Ishikawa (cell line): ENCODE results near the gene STAG3.

Source experiments
- CEBPB ChIP-seq: IDR thresholded peaks from 2 replicates; pipeline ENCODE4 v1.6.1; 2012
- CREB1 ChIP-seq: IDR thresholded peaks from 2 replicates; pipeline ENCODE4 v1.6.1; 2012; ENCODE audit warnings: low read depth
- EGR1 ChIP-seq: IDR thresholded peaks from 2 replicates; pipeline ENCODE4 v1.6.1; 2012
- EP300 ChIP-seq: IDR thresholded peaks from 2 replicates; pipeline ENCODE4 v1.6.1; 2012; ENCODE audit warnings: borderline replicate concordance
- FOXM1 ChIP-seq: IDR thresholded peaks from 2 replicates; pipeline ENCODE4 v1.6.1; 2012; ENCODE audit warnings: low read depth, borderline replicate concordance
- NFIC ChIP-seq: IDR thresholded peaks from 2 replicates; pipeline ENCODE4 v1.6.1; 2012
- RAD21 ChIP-seq: IDR thresholded peaks from 2 replicates; pipeline ENCODE4 v1.6.1; 2012; ENCODE audit warnings: low read depth
- TAF1 ChIP-seq: IDR thresholded peaks from 2 replicates; pipeline ENCODE4 v1.6.1; 2012; ENCODE audit warnings: low read depth, mild to moderate bottlenecking
- TCF12 ChIP-seq: IDR thresholded peaks from 2 replicates; pipeline ENCODE4 v1.6.1; 2012; ENCODE audit warnings: low read depth
- TEAD4 ChIP-seq: IDR thresholded peaks from 2 replicates; pipeline ENCODE4 v1.6.1; 2012
- YY1 ChIP-seq: IDR thresholded peaks from 2 replicates; pipeline ENCODE4 v1.6.1; 2012; ENCODE audit warnings: low read depth
- ZBTB7A ChIP-seq: IDR thresholded peaks from 2 replicates; pipeline ENCODE4 v1.6.1; 2012; ENCODE audit warnings: low read depth
- TF ChIP-seq, protein P1 (sequence below): IDR thresholded peaks from 2 replicates; pipeline ENCODE4 v1.6.1; 2012; ENCODE audit warnings: low read depth, mild to moderate bottlenecking
- TF ChIP-seq, protein P2 (sequence below): IDR thresholded peaks from 2 replicates; pipeline ENCODE4 v1.6.1; 2012
- TF ChIP-seq, protein P3 (sequence below): IDR thresholded peaks from 2 replicates; pipeline ENCODE4 v1.6.1; 2012

The STAG3 gene

DNA sequence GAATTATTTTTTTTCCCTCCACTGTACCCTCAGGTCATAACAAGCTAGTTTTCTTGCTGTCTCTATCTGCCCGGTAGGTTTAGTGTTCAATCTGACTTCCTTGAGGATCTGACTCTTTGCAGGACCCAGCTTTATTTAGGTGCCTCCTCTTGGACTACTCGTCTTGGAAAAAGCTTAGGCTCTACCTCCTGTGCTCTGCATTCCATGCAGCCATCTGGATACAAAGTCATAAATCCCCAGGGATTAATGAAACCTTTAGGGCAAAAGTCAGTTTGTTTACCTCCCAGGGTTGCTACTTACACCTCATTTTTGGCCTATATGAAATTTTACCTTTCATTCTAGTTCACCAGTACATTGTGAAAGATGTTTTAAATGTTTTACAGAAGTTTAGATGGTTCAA, 8.0 kb downstream of the STAG3 start:
- TF ChIP-seq EP300 (no peak), TCF12 (no peak), TAF1 (no peak)

DNA sequence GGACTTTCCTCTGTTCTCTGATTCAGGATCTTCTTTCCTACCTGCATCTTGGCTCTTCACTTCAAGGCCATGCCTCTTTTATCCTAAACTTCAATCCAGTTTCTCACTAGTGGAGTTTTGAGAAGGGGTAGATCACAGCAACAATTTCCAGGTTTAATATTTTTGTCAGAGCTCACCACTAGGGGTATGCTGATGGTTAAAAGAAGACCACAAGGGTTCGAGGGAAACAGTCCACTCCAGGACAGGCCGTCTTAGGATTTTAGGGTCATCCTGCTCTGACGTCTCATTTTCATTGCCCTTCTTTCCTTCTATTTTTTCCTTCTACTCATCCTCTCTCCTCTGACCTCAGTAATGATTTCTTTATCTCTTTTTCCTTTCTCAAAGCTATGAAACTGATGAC, 11.3 kb downstream of the STAG3 start:
- TF ChIP-seq CEBPB: no peak
- TF ChIP-seq ZBTB7A: no peak

DNA sequence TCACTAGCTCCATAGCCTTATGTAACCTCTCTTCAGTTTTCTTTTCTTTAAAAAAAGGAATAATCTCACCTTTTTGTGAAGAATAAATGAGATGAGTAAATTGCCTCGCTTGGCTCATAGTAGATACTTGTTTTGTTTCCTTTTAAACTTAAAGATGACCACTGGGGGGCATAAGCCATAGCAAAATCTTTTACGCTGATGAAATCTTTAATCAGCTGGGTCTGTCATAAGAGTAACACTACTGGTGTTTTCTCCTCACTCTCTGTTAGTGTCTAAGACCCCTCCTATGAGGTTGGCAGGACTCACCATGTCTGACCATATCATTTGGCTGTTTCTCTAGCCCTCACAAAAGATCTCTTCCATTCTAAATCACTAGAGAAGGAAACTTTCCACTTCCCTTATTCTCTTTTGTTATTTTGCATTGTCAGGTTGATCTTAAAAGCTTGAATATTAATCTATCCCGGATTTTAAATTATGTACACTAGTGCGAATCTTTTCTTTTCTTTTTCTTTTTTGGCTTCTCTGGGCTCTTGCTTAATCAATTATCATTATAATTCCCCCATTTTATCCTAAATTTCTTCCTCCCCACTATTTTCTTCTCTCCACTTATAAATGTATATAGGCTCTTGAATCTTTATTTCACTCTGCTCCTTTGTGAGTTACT, 12.5 kb downstream of the STAG3 start:
- TF ChIP-seq TCF12 (no peak), RAD21 (peak; percentile 34), ZBTB7A (no peak), EGR1 (no peak)
- TF ChIP-seq, protein P1, sequence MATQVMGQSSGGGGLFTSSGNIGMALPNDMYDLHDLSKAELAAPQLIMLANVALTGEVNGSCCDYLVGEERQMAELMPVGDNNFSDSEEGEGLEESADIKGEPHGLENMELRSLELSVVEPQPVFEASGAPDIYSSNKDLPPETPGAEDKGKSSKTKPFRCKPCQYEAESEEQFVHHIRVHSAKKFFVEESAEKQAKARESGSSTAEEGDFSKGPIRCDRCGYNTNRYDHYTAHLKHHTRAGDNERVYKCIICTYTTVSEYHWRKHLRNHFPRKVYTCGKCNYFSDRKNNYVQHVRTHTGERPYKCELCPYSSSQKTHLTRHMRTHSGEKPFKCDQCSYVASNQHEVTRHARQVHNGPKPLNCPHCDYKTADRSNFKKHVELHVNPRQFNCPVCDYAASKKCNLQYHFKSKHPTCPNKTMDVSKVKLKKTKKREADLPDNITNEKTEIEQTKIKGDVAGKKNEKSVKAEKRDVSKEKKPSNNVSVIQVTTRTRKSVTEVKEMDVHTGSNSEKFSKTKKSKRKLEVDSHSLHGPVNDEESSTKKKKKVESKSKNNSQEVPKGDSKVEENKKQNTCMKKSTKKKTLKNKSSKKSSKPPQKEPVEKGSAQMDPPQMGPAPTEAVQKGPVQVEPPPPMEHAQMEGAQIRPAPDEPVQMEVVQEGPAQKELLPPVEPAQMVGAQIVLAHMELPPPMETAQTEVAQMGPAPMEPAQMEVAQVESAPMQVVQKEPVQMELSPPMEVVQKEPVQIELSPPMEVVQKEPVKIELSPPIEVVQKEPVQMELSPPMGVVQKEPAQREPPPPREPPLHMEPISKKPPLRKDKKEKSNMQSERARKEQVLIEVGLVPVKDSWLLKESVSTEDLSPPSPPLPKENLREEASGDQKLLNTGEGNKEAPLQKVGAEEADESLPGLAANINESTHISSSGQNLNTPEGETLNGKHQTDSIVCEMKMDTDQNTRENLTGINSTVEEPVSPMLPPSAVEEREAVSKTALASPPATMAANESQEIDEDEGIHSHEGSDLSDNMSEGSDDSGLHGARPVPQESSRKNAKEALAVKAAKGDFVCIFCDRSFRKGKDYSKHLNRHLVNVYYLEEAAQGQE: no peak
- TF ChIP-seq, protein P2, sequence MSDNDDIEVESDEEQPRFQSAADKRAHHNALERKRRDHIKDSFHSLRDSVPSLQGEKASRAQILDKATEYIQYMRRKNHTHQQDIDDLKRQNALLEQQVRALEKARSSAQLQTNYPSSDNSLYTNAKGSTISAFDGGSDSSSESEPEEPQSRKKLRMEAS: no peak

DNA sequence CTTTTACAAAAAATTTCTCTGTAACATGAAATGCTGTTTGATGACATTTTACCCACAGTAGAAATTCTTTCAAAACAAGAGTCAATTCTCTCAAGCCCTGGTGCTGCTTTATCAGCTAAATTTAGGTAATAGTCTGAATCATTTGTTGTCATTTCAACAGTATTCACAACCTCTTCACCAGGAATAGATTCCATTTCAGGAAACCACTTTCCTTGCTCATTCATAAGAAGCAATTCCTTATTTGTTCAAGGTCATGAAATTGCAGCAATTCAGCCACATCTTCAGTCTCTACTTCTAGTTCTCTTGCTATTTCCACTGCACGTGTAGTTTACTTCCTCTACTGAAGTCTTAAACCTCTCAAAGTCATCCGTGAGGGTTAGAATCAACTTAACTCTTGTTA, 14.1 kb downstream of the STAG3 start:
- TF ChIP-seq TAF1: no peak
- TF ChIP-seq ZBTB7A: no peak
- TF ChIP-seq CEBPB: no peak
- no peak for TF ChIP-seq CREB1
- TF ChIP-seq NFIC: no peak

DNA sequence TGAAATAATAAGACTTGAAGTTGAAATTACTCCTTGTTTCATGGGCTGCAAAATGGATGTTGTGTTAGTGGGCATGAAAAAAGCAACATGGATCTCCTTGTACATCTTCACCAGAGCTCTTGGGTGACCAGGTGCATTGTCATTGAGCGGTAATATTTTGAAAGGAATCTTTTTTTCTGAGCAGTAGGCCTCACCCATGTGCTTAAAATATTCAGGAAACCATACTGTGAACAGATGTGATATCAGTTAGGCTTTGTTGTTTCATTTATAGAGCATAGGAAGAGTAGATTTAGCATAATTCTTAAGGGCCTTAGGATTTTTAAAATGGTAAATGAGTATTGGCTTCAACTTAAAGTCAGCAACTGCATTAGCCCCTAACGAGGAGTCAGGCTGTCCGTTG, 15.3 kb downstream of the STAG3 start:
- no peak for TF ChIP-seq YY1
- no peak for TF ChIP-seq EP300
- TF ChIP-seq CREB1: no peak
- TF ChIP-seq NFIC: no peak
- TF ChIP-seq, protein P2: no peak
- TF ChIP-seq ZBTB7A: no peak
- no peak for TF ChIP-seq CEBPB
- TF ChIP-seq TAF1: no peak
- TF ChIP-seq RAD21: no peak
- TF ChIP-seq, protein P3, sequence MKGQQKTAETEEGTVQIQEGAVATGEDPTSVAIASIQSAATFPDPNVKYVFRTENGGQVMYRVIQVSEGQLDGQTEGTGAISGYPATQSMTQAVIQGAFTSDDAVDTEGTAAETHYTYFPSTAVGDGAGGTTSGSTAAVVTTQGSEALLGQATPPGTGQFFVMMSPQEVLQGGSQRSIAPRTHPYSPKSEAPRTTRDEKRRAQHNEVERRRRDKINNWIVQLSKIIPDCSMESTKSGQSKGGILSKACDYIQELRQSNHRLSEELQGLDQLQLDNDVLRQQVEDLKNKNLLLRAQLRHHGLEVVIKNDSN: no peak
- TF ChIP-seq TCF12: no peak
- TF ChIP-seq TEAD4: no peak
- TF ChIP-seq FOXM1: no peak

DNA sequence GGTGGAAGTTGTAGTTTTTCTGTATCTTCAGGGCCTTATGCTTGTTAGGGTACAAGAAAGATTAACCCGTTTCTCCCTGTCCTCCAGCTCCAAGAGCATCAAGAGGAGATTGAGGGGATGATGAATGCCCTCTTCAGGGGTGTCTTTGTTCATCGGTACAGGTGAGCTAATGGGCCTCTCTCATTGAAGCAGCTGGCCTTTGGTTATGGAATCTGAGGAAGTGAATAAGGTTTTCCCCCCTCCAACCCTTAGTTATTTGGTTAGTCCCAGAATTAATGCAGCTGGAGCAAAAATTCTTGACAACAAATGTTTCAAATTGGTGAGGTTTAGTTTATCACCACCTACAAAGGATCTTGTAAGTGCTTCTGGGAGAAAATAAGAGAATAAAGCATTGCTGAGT, 17.5 kb downstream of the STAG3 start:
- TF ChIP-seq CEBPB (no peak), TAF1 (no peak), CREB1 (no peak), EP300 (no peak), TCF12 (no peak), FOXM1 (no peak), NFIC (no peak), ZBTB7A (no peak)

DNA sequence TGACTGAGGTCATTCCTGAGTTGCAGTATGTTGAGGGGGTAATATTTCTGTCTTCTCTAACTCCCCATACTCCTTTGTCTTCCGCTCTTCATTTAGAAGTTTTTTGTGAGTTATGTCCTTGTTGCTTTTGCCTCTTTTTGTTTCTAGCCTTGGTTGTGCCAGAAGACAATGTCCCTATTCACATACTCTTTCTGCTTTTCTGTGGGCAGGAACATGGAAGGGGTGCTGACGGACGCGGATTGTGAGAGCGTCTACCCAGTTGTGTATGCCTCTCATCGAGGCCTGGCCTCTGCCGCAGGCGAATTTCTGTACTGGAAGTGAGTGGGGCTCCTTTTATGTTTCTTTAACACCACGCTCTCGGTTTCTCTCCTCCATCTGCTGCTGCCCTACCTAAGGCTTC, 20.5 kb downstream of the STAG3 start:
- TF ChIP-seq, protein P2: no peak

DNA sequence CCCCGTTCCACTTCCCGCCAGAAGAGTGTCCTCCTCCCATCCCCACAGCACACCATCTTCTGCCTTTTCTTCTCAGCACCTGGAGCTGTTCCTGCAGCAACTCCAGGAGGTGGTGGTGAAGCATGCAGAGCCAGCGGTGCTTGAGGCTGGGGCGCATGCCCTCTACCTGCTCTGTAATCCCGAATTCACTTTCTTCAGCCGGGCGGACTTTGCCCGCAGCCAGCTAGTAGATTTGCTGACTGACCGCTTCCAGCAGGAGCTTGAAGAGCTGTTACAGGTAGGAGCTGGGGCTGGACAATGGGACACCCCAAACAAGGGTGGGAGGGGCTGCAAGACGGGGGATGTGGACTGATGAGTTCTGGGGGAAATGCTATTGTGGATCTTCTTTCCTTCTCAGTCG, 23.0 kb downstream of the STAG3 start:
- TF ChIP-seq YY1 (no peak), TCF12 (no peak), EP300 (no peak), ZBTB7A (no peak), RAD21 (no peak), CREB1 (no peak)
- TF ChIP-seq, protein P1: no peak
